Measurements from ENCODE around the gene CAB39. TPM values are rescaled to one million over a fixed set of nuclear protein-coding genes. Genes with fewer than 3 reads are reported as not detected.

The CAB39 gene
- total RNA-seq, 4 donors from 2014 or later = 47.6 to 80.3 (median 71.8) TPM

GRCh38 chr2:230684270-230685168 is 28.1 kb upstream of the CAB39 start:
- Histone ChIP-seq H3K4me3 (no peak overlapping the region), H3K27me3 (no peaks in the 10 kb centered on the region), H3K36me3 (no peaks in the 10 kb centered on the region), H3K4me1 (no peaks in the 10 kb centered on the region), H3K9me3 (no peaks in the 10 kb centered on the region), H3K27ac (no peak overlapping the region)
- no peak for TF ChIP-seq POLR2A (IDR thresholded peaks at IDR 0.05)
- TF ChIP-seq, protein P1, sequence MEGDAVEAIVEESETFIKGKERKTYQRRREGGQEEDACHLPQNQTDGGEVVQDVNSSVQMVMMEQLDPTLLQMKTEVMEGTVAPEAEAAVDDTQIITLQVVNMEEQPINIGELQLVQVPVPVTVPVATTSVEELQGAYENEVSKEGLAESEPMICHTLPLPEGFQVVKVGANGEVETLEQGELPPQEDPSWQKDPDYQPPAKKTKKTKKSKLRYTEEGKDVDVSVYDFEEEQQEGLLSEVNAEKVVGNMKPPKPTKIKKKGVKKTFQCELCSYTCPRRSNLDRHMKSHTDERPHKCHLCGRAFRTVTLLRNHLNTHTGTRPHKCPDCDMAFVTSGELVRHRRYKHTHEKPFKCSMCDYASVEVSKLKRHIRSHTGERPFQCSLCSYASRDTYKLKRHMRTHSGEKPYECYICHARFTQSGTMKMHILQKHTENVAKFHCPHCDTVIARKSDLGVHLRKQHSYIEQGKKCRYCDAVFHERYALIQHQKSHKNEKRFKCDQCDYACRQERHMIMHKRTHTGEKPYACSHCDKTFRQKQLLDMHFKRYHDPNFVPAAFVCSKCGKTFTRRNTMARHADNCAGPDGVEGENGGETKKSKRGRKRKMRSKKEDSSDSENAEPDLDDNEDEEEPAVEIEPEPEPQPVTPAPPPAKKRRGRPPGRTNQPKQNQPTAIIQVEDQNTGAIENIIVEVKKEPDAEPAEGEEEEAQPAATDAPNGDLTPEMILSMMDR (IDR thresholded peaks at IDR 0.05) = no peak
- WGBS, 2 donors = 39 to 65% methylated on average over 3 to 8 of the region's 8 CpGs
- DNase-seq = no peak
- intact Hi-C loops (cut with DNase I) = no loop called here

DNA sequence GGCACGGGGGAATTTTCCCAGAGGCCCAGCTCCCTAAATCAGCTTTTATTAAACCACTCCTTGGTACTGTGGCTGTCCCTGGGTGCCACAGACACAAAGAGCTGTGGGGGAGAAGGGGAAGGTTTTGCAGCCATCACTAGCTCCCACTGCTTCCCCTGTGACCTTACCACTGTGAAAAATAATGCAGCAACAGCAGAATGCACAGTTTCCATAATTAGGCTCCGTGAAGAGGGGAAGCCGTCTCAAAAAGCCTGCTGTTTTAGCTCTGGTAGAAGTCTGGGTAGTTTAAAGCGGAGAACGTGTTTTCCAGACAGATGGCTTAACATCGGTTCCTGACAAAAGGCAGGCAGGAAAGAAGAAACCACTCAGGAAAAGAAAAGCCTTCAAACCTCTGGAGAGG is 27.5 kb upstream of the CAB39 start:
- peaks cover 0 to under 1% (median 0%) of the 10 kb centered on the region in 3 donors for H3K4me1 ChIP-seq
- no peak overlapping the region for H3K27ac ChIP-seq
- no peak overlapping the region for H3K4me3 ChIP-seq
- H3K27me3 ChIP-seq = no peaks in the 10 kb centered on the region
- H3K9me3 ChIP-seq = no peaks in the 10 kb centered on the region
- TF ChIP-seq, protein P1 (IDR thresholded peaks at IDR 0.05) = no peak
- TF ChIP-seq POLR2A (IDR thresholded peaks at IDR 0.05) = no peak
- H3K36me3 ChIP-seq = no peaks in the 10 kb centered on the region
- WGBS, 2 donors = 57 to 69% methylated on average over 6 of the region's 6 CpGs
- DNase-seq = no peak
- intact Hi-C loops (cut with DNase I) = no loop called here

- intact Hi-C loops (cut with DNase I) = no loop called here
These were observed 25.1 kb upstream of the CAB39 start for GRCh38 chr2:230687498-230687897.

DNA sequence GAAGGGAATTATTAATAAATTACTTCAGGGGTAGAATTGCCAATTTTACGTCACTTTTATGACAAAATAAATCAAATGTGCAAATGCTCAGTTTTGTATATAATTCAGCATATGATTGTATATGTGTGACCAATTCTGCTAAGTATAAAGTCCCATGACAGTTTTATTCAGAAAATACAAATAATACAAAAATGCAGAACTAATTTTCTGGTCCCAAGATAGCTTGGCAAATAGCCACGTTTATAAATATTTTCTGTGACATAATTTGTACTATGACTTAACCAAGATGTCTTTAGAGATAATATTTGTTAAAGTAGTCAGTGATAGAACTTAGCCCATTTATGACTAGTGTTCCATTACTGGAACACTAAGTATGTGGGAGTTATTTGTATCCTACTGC is 24.2 kb upstream of the CAB39 start:
- WGBS, 2 donors = 39 to 41% methylated on average over 2 of the region's 2 CpGs
- Histone ChIP-seq H3K9me3 (no peaks in the 10 kb centered on the region), H3K36me3 (no peaks in the 10 kb centered on the region), H3K27ac (no peak overlapping the region), H3K4me1 (peaks cover 0 to 10% (median 0%) of the 10 kb centered on the region in 3 donors), H3K4me3 (no peak overlapping the region), H3K27me3 (no peaks in the 10 kb centered on the region)
- TF ChIP-seq, protein P1 (IDR thresholded peaks at IDR 0.05) = no peak
- TF ChIP-seq POLR2A (IDR thresholded peaks at IDR 0.05) = no peak
- intact Hi-C loops (cut with DNase I) = no loop called here
- DNase-seq = no peak

More at GRCh38 chr2:230687498-230687897, 25.1 kb upstream of the CAB39 start:
- Histone ChIP-seq H3K4me1 (peaks cover 0 to 10% (median 0%) of the 10 kb centered on the region in 3 donors), H3K27me3 (no peaks in the 10 kb centered on the region), H3K27ac (no peak overlapping the region), H3K4me3 (no peak overlapping the region), H3K36me3 (no peaks in the 10 kb centered on the region), H3K9me3 (no peaks in the 10 kb centered on the region)
- DNase-seq = no peak
- WGBS, 2 donors = 55 to 67% methylated on average over 5 of the region's 5 CpGs
- no peak for TF ChIP-seq POLR2A (IDR thresholded peaks at IDR 0.05)
- TF ChIP-seq, protein P1 (IDR thresholded peaks at IDR 0.05) = no peak

DNA sequence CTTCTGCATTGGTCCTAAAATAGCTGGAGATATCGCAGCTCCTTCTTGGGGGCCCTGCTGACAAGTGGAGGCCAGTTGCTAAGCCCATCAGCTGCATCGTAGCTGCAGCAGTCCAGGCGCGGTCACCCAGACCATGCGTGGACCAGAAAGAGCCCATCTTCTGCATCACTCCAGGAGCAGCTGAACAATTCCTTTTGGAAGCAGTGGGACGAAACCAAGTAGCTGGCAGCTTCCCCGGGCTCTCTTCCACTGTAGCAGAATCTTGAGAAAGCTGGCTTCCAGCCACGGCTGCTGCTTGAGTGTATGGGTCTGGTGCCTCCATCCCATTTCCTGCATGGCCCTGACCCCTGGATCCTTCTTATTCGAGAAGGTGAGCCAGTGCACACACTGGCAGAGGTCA is 22.2 kb upstream of the CAB39 start:
- WGBS, 2 donors = 45 to 63% methylated on average over 5 to 8 of the region's 9 CpGs

More for the DNA sequence above, 22.2 kb upstream of the CAB39 start:
- no peak for DNase-seq
- Histone ChIP-seq H3K27ac (no peak overlapping the region), H3K9me3 (no peaks in the 10 kb centered on the region), H3K27me3 (no peaks in the 10 kb centered on the region), H3K36me3 (no peaks in the 10 kb centered on the region), H3K4me3 (no peak overlapping the region), H3K4me1 (peaks cover 0 to 14% (median 0%) of the 10 kb centered on the region in 3 donors)
- intact Hi-C loops (cut with DNase I) = no loop called here
- TF ChIP-seq, protein P1 (IDR thresholded peaks at IDR 0.05) = no peak
- no peak for TF ChIP-seq POLR2A (IDR thresholded peaks at IDR 0.05)
